H54 (cell line): ENCODE results near the gene RPUSD3.

Experiments
- DNase-seq: peaks from one replicate; pipeline ENCODE4 v3.0.0; 2011; ENCODE audit warnings: low spot score, mixed read lengths; ENCODE audit not compliant: insufficient read length
- FAIRE-seq: peaks from 3 replicates; lab custom pipeline; 2011; peaks lifted over from hg19 to GRCh38; lab: Jason Lieb, UNC
- POLR2A ChIP-seq: IDR thresholded peaks from 2 replicates; pipeline ENCODE4 v1.6.1; 2011; ENCODE audit warnings: low read depth, mild to moderate bottlenecking, low read length

Gene RPUSD3

DNA sequence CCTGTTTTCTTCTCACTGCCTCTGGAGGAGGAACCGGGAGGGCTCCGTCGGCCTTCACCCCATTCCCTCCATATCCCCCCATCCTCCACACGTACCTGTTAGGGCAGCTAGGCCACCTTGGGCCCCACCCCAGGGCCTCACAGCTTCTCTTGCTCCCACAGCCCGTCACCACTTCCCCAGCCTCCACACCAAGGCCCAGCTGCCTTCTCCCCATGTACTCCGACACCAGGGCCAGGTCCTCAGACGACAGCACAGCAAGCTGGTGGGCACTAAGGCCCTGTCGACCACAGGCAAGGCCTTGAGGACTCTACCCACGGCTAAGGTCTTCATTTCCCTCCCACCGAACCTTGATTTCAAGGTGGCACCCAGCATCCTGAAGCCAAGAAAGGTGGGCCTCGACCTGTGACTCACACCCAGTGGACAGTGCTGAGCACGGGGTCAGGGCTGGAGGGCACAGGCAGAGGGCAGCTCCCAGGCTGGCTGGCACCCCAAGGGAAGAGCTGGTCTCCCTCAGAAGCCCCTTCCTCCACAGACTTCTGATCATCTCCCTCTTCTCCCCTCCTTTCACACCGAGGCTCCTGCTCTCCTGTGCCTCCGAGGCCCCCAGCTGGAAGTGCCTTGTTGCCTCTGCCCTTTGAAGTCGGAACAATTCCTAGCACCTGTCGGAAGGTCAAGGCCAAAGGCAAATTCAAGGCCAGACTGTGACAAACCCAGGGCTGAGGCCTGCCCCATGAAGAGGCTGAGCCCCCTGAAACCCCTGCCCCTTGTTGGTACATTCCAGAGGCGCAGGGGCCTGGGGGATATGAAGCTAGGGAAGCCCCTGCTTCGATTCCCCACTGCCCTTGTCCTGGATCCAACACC is 9.1 kb downstream of the RPUSD3 start:
- no peak for TF ChIP-seq POLR2A
- DNase-seq (no peak), FAIRE-seq (no peak)

DNA sequence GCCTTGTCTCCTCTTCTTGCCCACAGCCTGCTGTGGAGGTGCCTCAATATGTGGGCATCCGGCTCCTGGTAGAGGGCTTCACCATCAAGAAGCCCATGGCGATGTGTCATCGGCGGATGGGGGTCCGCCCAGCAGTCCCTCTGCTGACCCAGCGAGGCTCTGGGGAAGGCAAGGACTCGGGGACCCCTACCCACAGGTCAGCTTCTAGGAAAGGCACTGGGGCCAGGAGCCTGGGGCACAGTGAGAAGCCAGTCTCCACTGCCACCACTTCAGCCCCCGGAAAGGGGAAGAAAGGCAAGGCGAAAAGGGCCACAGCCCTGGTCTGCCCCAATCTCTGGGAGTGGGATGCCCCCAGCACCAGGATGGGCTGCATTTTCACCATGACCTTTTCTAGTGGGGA is 10.7 kb downstream of the RPUSD3 start:
- TF ChIP-seq POLR2A = no peak
- DNase-seq (no peak), FAIRE-seq (no peak)

DNA sequence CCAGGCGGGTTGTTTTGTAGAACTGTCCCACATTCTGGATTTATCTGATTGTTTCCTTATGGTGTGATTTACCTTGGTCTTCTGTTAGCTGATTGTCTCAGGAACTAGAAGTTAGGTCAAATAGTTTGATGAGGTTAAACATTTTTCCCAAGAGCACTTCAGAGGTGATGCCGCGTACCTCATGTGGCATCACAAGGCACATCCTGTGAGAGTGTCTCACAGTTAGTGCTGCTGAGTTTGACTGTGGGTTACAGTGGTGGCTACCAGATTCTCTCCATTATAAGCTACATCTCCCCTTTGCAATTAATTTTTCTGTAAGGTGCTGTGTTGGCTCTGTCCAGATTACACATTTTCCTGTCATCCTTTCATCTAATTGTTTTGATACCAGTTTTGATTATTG is 12.6 kb downstream of the RPUSD3 start:
- no peak for TF ChIP-seq POLR2A
- no peak for DNase-seq
- no peak for FAIRE-seq

DNA sequence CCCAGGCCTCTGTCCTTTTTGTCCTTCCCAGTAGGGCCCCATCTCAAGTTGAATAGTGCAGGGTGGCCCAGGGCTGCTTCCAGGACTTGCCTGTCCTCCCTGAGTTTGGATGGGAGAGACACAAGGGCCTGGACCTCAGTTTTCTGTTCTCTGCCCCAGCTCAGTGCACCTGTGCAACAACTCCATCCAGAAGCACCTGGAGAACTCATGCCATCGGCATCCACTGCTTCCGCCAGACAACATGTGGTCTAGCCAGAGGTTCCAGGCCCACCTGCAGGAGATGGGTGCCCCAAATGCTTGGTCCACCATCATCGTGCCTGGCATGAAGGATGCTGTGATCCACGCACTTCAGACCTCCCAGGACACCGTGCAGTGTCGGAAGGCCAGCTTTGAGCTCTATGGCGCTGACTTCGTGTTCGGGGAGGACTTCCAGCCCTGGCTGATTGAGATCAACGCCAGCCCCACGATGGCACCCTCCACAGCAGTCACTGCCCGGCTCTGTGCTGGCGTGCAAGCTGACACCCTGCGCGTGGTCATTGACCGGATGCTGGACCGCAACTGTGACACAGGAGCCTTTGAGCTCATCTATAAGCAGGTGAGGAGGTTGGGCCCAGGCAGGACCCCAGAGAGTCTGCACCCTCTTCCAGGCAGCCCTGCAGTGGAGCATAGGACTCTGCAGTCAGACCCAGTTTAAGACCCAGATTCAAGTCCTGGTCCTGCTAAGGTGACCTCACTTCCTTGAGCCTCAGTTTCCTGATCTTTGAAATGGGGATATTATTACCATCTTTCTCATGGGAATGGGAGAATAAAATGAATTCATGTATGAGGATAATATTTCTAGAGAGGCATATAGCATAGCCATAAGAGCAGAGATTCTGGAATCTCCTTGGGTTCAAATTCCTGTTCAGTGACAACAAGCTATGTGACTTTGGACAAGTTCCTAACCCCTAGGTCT is 14.7 kb downstream of the RPUSD3 start:
- no peak for DNase-seq
- FAIRE-seq = no peak
- no peak for TF ChIP-seq POLR2A

DNA sequence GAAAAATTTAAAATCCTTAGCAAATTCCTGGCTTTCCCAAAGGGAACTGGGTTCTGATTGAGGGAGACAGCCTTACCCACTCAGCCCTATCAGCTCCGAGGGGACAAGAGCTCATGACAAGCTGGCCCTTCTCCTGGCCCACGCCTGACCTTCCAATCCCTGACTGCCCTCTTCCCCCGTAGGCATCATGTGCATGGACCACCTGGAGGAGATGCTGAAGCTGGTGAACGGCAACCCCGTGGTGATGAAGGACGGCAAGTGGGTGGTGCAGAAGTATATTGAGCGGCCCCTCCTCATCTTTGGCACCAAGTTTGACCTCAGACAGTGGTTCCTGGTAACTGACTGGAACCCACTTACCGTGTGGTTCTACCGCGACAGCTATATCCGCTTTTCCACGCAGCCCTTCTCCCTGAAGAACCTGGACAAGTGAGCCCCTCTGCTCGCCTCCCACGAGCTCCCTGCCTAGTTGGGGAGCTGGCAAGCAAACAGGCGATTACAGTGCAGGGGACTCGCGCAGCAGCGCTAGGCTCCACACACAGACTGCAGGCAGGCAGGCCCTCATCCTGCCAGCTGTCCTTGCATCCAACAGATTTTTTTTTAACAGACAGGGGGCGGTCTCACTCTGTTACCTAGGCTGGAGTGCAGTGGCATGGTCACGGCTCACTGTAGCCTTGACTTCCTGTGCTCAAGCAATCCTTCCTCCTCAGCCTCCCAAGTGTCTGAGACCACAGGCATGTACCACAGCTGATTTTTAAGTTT is 16.8 kb downstream of the RPUSD3 start:
- FAIRE-seq (no peak), DNase-seq (no peak)
- TF ChIP-seq POLR2A = no peak

DNA sequence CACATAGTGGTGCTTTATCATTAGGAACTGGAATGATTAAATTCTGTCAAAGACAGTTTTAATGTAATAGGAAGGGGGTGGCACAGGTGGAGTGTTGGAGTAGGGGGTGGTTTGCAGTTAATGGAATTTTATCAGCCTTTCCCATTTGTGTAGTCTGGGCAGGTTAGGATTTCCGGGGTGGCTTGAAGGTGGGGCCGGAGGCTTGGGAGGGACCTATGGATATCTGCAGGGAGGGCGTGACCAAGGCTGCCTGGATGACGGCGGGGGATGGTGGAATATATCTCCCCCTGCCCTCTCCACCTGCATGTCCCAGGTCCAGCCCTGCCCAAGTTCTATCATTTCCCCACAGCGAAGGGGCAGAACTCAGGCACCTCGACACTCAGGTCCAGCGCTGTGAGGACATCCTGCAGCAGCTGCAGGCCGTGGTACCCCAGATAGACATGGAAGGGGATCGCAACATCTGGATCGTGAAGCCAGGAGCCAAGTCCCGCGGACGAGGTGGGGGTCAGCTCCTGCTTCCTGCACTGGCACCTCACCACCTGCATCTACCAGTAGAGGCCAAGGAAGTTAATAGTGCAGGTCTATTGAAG is 18.3 kb downstream of the RPUSD3 start:
- FAIRE-seq (no peak), DNase-seq (no peak)
- no peak for TF ChIP-seq POLR2A

DNA sequence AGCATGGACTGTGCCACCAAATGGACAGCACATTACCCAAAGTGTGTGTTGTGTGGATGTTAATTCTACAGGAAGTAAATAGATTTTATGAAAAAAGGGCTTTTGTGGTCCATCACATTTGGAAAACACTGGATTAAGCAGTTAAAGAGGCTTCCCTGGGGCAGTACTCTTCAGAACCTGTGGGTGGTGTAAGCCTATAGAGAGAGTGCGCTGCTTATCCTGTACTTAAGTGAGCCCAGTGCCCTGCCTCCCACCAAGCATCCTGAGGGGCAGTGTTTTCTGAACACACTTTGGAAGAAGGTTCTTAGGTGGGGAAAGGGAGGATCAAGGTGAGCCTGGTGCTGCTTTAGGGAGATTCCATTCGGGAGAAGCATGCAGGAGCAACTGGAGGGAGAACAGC is 22.9 kb downstream of the RPUSD3 start:
- DNase-seq = no peak
- no peak for FAIRE-seq
- TF ChIP-seq POLR2A = no peak

DNA sequence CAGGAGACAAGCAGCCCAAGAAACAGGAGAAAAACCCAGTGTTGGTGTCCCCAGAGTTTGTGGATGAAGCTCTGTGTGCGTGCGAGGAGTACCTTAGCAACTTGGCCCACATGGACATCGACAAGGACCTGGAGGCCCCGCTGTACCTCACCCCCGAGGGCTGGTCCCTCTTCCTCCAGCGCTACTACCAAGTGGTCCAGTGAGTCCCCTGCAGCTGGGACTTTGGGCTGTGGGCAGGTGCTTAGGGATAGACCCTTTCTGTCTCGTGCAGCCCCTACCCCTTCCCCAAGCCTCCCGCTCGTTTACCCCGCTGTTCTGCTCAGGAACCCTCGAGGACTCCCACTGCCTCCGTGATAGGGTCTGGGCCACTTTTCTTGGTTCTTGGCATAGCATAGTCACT is 23.3 kb downstream of the RPUSD3 start:
- TF ChIP-seq POLR2A = no peak
- no peak for DNase-seq
- no peak for FAIRE-seq

DNA sequence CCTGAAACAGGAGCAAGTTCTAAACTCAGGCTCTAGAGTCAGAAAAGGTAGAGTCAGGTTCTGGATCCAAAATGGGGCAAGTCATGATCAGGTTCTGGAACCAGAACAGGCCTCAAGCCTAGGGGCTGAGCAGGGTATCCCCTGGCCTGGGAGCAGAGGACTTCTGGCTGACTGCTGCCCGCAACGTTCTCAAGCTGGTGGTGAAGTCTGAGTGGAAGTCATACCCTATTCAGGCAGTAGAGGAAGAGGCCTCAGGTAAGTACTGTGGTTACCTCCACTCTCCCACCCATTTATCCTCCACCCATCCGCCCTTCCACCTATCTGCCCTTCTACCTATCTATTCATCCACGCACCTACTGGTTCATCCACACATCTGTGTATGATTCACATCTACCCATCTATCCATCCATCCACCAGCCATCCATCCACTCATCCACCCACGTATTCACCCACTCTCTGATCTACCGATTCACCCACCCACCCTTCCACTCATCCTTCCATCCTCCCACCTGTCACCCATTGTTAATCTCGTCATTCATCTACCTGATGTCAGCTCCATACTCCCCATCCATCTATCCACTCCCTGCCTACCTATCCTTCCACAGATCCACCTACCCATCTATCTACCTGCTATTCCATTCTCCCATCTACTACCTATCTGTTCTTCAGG is 25.0 kb downstream of the RPUSD3 start:
- no peak for DNase-seq
- FAIRE-seq = no peak
- TF ChIP-seq POLR2A = no peak

DNA sequence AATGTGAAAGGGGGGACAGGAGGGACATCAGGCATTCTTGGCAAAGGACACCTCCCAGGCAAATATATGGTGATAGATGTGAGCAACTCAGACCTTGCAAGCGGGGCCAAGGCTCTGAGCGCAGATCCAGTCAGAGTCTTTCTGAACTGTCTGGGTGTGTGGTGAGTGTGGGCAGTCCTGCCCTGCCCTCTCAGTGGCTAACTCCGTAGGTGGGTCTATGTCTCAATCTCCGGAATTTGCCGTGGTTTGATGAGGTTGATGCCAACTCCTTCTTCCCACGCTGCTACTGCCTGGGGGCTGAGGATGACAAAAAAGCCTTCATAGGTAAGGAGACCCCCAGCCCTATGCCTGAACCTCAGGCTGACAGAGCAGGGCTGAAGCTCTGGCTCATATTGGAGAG is 26.4 kb downstream of the RPUSD3 start:
- no peak for FAIRE-seq
- no peak for DNase-seq
- TF ChIP-seq POLR2A = no peak

DNA sequence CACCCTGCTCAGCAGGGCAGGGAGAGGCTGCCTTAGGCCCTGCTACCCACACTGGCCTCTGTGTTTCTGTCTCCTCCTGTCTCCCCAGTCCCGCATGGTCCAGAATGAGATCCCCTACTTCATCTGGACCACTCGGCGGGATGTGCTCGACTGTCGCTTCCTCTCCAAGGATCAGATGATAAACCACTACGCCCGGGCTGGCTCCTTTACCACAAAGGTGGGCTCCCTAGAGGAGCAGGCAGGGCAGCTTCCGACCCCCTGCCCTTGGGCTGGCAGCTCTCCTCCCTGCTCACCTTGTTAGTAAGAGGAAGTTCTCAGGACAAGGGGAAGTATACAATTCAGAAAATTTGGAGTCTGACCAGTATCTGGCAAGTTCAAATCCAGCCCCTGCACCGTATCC is 27.8 kb downstream of the RPUSD3 start:
- FAIRE-seq (no peak), DNase-seq (no peak)
- TF ChIP-seq POLR2A = no peak

DNA sequence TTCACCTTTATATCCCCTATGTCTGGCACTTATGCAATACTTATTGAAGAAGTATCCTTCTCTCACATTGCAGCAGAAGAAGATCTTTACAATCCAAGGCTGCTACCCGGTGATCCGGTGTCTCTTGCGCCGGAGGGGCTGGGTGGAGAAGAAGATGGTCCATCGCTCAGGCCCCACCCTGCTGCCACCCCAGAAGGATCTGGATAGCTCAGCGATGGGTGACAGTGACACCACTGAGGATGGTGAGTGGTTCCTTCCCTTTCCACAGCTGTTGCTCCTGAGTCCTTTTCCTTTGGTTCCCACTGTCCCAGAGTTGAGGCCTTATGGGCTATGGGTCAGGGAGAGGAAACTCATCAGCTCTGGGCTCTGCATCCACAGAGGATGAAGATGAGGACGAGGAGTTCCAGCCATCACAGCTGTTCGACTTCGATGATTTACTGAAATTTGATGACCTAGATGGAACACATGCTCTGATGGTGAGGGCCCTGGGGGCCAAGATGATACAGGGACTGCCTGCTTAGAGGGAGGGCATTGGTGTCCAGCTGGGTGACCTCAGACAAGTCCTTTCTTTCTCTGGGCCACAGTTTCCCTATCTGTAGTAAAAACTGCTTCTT is 30.8 kb downstream of the RPUSD3 start:
- DNase-seq = no peak
- TF ChIP-seq POLR2A = no peak
- no peak for FAIRE-seq

DNA sequence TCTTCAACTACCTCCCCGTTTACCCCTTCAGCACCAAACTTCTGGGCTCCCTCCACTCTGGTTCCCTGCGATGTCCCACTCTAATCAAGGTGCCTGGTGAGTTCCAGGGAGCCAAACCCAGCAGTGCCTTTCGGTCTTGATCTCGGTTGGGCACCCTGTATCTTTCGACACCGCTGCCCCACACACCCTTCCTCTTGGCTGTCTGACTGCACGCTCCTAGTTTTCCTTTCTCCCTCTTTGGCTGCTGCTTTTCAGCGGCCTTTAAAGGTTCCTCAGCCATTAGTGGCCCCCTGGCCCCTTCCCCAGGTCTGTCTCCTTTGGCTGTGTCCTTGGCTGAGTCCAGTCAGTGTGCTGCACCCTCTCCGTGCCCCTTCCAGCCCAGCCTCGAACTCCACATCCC is 33.0 kb downstream of the RPUSD3 start:
- FAIRE-seq (no peak), DNase-seq (no peak)
- no peak for TF ChIP-seq POLR2A
